Retinal pigment epithelial cell (primary cell): ENCODE measurements around the gene HLCS.

Experiments
- DNase-seq: peaks from one replicate; pipeline ENCODE4 v3.0.0-alpha.2; 2010; ENCODE audit warnings: low read depth
- H3K4me3 ChIP-seq: 2 replicates; pipeline ENCODE4 v1.5.1; 2011; ENCODE audit warnings: mild to moderate bottlenecking, low read length, control low read depth, moderate library complexity
- CTCF ChIP-seq: conservative IDR thresholded peaks from 2 replicates; pipeline ENCODE4 v1.5.1; 2011; ENCODE audit warnings: low read depth, low read length, control low read depth, inconsistent platforms

Gene HLCS

GRCh38 chr21:36927719-36928117 lies 38.8 kb downstream of the HLCS start:
- H3K4me3 ChIP-seq: no peak overlapping the region
- TF ChIP-seq CTCF: peak; percentile 93
- DNase-seq: peak; percentile 57

GRCh38 chr21:36926989-36927718 lies 39.3 kb downstream of the HLCS start:
- no peak overlapping the region for H3K4me3 ChIP-seq
- no peak for DNase-seq
- no peak for TF ChIP-seq CTCF

- no peak for TF ChIP-seq CTCF
- no peak overlapping the region for H3K4me3 ChIP-seq
- no peak for DNase-seq
Observed at GRCh38 chr21:36923270-36923669, 43.2 kb downstream of the HLCS start.

GRCh38 chr21:36922861-36923260 lies 43.6 kb downstream of the HLCS start:
- TF ChIP-seq CTCF: no peak
- no peak overlapping the region for H3K4me3 ChIP-seq
- DNase-seq: no peak

- H3K4me3 ChIP-seq: no peak overlapping the region
- no peak for DNase-seq
- no peak for TF ChIP-seq CTCF
Observed at GRCh38 chr21:36918291-36918690, 48.2 kb downstream of the HLCS start.

GRCh38 chr21:36917471-36918158 lies 48.9 kb downstream of the HLCS start:
- DNase-seq: peak; percentile 77
- TF ChIP-seq CTCF: peak; percentile 80
- H3K4me3 ChIP-seq: no peak overlapping the region

GRCh38 chr21:36916718-36917117 lies 49.8 kb downstream of the HLCS start:
- DNase-seq: no peak
- no peak overlapping the region for H3K4me3 ChIP-seq
- no peak for TF ChIP-seq CTCF
